NCI-H510A treated with DMSO at 0.1 percent for 48 hours (cell line): ENCODE data around the gene RBM33.
A peak's percentile ranks its signal among the peaks of the same experiment; 100 is the strongest.

Experiments used
- DNase-seq: peaks from one replicate; lab custom pipeline; 2025; lab: John Stamatoyannopoulos, UW

RBM33 gene

DNA sequence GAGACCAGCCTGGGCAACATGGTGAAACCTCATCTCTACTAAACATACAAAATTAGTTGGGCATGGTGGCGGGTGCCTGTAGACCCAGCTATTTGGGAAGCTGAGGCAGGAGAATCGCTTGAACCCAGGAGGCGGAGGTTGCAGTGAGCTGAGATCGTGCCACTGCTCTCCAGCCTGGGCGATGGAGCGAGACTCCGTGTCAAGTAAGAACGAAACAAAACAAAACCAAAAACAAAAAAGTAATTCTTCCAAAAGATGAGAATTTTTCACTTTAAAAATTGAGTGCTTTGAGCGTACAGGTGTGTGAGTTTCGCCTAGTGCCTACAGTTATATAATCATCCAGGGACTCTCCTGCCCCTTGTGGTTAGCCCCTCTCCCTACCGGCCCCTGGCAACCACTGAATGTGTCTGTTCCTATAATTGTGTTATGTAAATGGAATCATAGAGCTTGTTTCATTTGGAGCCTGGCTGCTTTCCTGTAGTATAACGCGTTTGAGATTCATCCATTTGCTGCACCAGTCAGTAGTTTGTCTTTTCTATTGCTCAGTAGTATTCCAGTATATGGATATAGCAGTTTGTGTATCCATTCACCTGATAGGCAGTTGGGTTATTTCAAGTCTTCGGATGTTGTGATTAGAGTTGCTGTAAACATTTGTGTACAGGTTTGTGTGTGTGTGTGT is 80.0 kb downstream of the RBM33 start:
- no peak for DNase-seq

DNA sequence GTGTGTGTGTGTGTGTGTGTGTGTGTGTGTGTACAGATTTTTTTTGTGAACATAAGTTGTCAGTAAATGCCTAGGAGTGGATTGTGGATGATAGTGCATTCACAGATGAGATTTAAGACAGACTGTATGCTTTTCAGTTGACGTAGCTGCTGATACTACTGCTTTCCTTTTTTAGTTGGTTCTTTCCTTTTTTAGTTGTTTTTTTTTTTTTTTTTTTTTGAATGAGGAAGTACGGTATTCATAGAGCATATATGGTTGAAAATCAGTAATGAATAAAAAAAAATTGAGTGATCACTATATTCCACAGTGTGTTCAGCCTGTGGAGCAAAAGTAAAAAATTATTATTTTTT is 80.5 kb downstream of the RBM33 start:
- no peak for DNase-seq

DNA sequence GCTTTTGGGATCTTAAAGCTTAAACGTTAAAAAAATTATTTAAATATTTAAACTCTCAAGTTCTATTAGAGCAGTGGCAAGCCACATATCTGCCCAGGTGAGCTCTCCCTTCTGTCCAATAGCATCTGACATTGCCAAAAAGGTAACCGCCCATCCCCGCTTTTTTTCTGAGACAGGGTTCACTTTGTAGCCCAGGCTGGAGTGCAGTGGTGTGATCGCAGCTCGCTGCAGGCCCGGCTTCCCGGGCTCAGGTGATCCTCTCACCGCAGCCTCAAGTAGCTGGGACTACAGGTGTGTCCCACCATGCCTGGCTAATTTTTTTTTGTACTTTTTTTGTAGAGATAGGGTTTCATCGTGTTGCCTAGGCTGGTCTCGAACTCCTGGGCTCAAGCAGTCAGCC is 83.2 kb downstream of the RBM33 start:
- DNase-seq: no peak

DNA sequence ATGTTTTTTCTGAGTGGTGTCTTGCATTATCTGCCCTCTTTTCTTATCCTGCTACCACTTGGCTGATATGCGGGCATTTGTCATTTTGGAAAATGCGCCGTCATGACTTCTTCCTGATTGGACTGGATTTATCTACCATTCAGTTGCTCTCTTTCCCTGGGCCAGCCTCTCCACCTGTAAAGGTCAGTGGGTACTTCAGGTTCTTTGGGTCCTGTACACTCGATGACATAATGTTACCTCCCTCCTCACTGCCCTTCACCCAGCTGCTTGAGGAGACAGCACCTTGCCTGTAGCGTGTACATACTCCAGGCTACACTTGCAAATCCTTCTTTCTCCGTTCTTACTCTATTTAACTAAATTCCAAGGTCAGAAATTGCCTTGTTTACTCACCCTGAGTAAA is 83.7 kb downstream of the RBM33 start:
- no peak for DNase-seq

GRCh38 chr7:155729847-155730246 is 85.4 kb downstream of the RBM33 start:
- DNase-seq: no peak

DNA sequence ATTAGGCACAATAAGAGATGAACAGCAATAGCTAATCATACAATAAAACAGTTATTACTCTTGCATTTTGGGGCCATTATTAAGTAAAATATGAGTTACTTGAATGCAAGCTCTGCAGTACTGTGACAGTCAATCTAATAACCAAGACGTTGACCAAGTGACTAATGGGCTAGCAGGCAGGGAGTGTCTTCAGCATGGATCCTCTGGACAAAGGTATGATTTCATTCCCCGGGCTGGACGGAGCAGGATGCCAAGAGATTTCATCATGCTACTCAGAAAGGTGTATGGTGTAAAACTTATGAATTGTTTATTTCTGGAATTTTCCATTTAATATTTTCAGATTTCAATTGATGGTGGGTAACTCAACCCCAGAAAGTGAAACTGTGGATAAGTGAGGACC is 86.9 kb downstream of the RBM33 start:
- DNase-seq: no peak

DNA sequence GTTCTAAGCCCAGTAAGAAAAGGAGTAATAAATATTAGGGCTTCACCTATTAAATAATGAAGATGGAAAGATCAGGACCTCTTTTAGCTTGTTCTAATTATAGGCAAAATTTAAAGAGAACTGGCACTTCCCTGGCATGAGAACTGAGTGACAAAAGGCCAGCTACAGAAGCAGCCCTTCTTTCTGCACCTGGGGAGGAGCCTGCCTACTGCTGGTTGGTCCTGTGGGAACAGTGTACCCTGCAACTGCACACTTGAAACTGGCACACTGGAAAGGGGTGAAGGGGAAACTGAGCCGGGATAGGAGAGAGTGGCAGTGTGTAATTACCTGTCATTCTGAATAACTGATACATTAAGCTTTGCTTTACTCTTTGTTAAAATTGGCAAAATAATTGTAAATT is 87.4 kb downstream of the RBM33 start:
- DNase-seq: no peak

DNA sequence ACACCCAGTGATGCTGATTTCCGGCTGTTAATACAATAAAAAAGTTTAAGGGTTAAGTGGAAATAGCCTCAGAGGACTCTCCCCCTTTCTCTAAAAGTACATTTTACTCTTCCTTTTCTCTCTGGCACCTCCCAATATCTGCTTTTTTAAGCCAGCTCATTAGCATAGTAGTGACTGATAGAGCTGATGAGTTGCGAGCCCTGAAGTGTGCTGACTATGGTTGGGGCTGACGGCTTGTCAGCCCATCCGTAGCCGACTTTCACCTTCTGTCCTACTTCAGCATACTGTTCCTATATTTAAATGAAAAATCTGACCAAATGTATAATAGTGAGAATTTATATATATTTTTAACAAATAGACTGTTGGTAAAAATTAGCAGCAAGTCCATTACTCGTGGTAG is 87.8 kb downstream of the RBM33 start:
- DNase-seq: no peak

DNA sequence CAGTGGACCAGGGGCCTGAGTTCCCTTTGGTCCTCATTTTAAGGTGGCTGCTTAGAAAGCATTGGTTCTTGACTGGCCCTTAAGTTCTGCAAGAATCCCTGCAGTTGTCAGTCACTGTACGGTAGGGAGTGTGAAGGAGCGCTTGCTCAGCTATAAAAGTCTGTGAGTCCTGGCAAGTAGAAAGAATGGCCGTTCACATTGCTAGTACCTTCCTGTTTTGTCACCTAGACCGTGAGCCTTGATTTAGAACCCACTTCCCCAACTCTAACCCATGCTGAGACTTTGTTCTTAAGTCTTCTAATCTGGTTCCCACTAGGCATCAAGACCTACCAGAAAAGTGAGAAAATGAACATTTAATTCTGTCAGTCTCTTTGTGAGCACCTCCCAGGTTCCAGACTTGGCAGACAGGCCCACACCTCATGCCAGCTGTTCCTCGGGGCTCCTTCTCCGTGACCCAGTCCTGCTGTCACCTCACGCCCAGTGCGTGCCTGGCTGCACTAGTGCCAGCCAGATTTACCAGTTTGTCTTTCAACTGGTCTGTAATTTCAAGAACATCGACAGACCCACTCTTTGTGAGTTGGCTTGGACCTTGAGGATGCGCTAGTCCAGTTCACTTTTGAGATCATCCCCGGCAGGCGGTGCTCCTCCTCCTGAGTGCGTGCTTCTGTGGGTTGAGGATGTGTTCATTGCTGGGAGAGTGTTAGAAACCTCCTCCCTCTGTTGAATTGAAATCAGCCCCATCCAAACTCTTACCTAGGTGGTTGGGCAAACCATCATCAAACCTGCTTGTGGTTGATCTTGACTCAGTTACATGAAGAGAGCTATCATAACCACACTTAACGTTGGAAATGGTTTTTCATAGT is 89.4 kb downstream of the RBM33 start:
- DNase-seq: no peak

DNA sequence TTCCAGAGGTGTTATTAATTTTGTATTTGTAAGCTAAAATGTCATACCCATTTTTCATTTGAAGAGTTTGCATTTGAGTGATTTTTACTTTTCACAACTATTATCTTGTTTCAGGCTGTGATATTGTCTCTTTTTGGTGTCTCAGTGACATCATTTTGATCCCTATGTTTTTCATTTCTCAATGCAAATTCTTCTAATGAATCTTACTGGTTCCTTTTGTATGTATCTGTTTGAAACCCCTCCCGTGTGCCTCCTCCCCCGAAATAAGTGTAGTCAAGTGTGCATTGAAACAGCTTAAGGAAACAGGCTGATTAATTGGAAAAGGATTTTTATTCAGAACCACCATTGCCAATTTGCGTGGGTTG is 90.0 kb downstream of the RBM33 start:
- no peak for DNase-seq

GRCh38 chr7:155735442-155736115 is 91.1 kb downstream of the RBM33 start:
- no peak for DNase-seq

- DNase-seq: no peak
Observed at GRCh38 chr7:155737590-155737989, 93.1 kb downstream of the RBM33 start.

GRCh38 chr7:155738104-155738503 is 93.6 kb downstream of the RBM33 start:
- no peak for DNase-seq

GRCh38 chr7:155738652-155739537 is 94.4 kb downstream of the RBM33 start:
- peak; percentile 73 for DNase-seq

DNA sequence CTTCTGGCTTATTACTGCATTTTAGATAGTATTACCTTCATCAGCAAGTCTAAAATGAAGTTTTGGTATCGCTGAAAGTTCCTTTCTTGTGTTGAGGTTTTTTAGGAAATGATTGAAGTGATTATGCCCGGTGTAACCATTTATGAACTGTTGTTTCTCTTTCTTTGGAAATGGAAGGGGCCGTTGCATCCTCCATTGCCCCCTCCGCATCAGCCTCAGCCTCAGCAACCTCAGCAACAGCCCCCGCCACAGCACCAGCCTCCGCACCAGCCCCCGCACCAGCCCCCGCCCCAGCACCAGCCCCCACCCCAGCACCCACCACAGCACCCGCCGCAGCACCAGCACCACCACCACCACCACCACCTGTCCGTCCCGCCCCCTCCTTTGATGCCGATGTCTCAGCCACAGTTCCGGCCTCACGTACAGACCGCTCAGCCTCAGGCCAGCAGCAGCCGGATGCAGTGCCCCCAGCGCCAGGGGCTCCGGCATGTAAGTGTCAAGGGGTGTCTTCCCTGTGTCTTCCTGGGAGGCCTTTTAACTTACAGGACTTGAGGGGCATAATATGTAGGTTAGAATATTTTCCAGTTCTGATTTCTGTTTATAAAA is 95.2 kb downstream of the RBM33 start:
- no peak for DNase-seq

GRCh38 chr7:155741082-155741481 is 96.6 kb downstream of the RBM33 start:
- no peak for DNase-seq

DNA sequence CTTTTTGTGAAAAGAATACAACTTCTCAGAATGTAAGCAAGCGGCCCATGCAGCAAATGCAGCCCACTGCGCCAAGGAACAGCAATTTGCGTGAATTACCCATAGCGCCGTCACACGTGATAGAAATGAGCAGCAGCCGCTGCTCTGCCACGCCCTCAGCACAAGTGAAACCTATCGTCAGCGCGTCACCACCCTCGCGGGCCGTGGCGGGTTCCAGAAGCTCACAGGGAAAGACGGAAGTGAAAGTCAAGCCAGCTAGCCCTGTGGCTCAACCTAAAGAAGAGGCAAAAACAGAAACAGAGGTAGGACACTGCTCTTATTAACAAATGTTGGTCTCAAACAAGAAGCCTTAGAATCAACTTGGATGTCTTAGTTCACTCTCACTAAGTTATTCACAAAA is 97.3 kb downstream of the RBM33 start:
- no peak for DNase-seq

DNA sequence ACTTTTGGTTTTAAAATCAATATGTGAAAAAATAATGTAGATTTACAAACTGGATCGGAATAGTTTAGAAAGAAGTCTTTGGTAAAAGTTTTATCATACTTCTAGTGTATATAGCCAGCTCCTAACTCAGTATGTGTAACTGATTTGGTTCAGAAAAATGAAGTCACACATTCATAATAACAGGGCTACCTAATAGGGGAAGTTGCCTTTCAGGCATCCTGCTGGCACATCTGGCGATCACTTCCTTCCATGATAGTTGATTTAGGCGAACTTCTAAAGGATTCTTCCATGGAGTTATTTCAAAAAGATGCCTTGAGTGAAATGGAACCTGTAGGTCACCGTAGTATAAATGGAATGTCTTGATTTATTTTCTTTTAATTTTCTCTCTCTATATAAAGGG is 98.7 kb downstream of the RBM33 start:
- DNase-seq: no peak

DNA sequence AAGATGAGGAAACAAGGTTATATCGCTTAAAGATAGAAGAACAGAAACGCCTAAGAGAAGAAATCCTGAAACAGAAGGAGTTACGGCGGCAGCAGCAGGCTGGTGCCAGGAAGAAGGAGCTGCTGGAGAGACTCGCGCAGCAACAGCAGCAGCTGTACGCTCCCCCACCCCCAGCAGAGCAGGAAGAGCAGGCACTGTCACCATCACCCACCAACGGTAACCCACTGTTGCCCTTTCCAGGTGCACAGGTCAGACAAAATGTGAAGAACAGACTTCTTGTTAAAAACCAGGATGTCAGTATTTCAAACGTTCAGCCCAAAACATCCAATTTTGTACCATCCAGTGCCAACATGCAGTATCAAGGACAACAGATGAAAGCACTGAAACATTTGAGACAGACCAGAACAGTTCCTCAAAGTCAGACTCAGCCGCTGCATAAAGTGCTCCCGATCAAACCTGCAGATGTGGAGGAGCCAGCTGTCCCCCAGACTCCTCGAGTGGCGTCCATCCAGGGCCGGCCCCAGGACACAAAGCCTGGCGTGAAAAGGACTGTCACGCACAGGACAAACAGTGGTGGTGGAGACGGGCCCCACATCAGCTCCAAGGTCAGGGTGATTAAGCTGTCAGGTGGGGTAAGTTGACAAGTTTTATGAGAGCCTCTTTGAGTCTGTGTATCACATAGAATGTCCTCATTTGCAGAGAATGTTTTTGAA is 100.7 kb downstream of the RBM33 start:
- DNase-seq: no peak

- DNase-seq: no peak
Observed at GRCh38 chr7:155745737-155746136, 101.3 kb downstream of the RBM33 start.

GRCh38 chr7:155746188-155746587 is 101.7 kb downstream of the RBM33 start:
- no peak for DNase-seq
